Vagina (tissue), 2 donors: ENCODE measurements around the gene UBAP1. TPM values are rescaled to one million over a fixed set of nuclear protein-coding genes. Genes with fewer than 3 reads are reported as not detected.

Experiments used
- DNase-seq, 2 donors: peaks; one replicate each; pipeline ENCODE4 v3.0.0-alpha.2; 2017; ENCODE audit errors: extremely low spot score in 2 of 2
- H3K27ac ChIP-seq: fragments of 200-600 bp; sonication (generic); one replicate; pipeline ENCODE4 v1.5.1; 2019
- H3K27me3 ChIP-seq: fragments of 200-600 bp; sonication (generic); one replicate; pipeline ENCODE4 v1.5.1; 2019
- H3K36me3 ChIP-seq, 2 donors: fragments of 200-600 bp; sonication (generic); one replicate each; pipeline ENCODE4 v1.5.1; 2017 to 2019
- H3K4me1 ChIP-seq: fragments of 200-600 bp; sonication (generic); one replicate; pipeline ENCODE4 v1.5.1; 2019
- H3K4me3 ChIP-seq, 2 donors: fragments of 200-600 bp; sonication (generic); 1 replicate in 1 of 2; 2 replicates in 1 of 2; pipeline ENCODE4 v1.5.1; 2016 to 2019
- H3K9me3 ChIP-seq: fragments of 200-600 bp; sonication (generic); one replicate; pipeline ENCODE4 v1.5.1; 2019
- CTCF ChIP-seq, 3 experiments: fragments of 450-650 bp in 2 of 3; fragments of 200-600 bp in 1 of 3; sonication (generic) in 1 of 3; IDR thresholded peaks; one replicate each; pipeline ENCODE4 v1.5.1; 2017 to 2019; ENCODE audit warnings: antibody characterized with exemption in 3 of 3, mild to moderate bottlenecking in 2 of 3, moderate library complexity in 2 of 3
- POLR2A ChIP-seq, 2 donors: fragments of 450-650 bp; IDR thresholded peaks; one replicate each; pipeline ENCODE4 v1.6.1; 2017; ENCODE audit warnings: antibody characterized with exemption in 2 of 2, mild to moderate bottlenecking in 2 of 2, moderate library complexity in 2 of 2
- POLR2AphosphoS5 ChIP-seq, 2 donors: sonication (generic); formaldehyde crosslinking; IDR thresholded peaks; one replicate each; pipeline ENCODE4 v1.9.0; 2017; ENCODE audit warnings: antibody characterized with exemption in 2 of 2, mild to moderate bottlenecking in 2 of 2, low read depth in 1 of 2; ENCODE audit not compliant: insufficient read depth in 1 of 2
- intact Hi-C: fragments of 100-400 bp; cut with DNase I; formaldehyde crosslinking; loops from one replicate; pipeline ENCODE4 v1.15.1; 2023
- total RNA-seq: library from RNA; depleted of rRNA; stranded (reverse); fragments of >200 nt; gene quantifications from one replicate; pipeline ENCODE4 v1.2.3, GENCODE V29; 2016

The UBAP1 gene
- total RNA-seq, 1 donor from 2014 or later: 43.0 TPM

- Histone ChIP-seq H3K4me3 (no peak overlapping the region), H3K27ac (no peak overlapping the region), H3K36me3 (peaks cover 0 to 36% of the 10 kb centered on the region in 2 donors), H3K9me3 (no peaks in the 10 kb centered on the region), H3K27me3 (no peaks in the 10 kb centered on the region), H3K4me1 (peaks cover 48% of the 10 kb centered on the region)
- intact Hi-C loops: loop anchor here (10.0 kb wide), 2 partner anchors 77 to 127 kb away; partner anchors contain the start of genes DCAF12 and UBAP1
- no peak for DNase-seq
- TF ChIP-seq POLR2AphosphoS5 (IDR thresholded peaks at IDR 0.05; ENCODE audit: insufficient read depth in 1 of 2, low read depth in 1 of 2) (no peak), CTCF (IDR thresholded peaks at IDR 0.05) (no peak), POLR2A (IDR thresholded peaks at IDR 0.05) (no peak)
Observed at GRCh38 chr9:34252016-34252415, 73.2 kb downstream of the UBAP1 start.

- Histone ChIP-seq H3K4me1 (peaks cover 48% of the 10 kb centered on the region), H3K27me3 (no peaks in the 10 kb centered on the region), H3K27ac (peak overlapping the region; percentile 71), H3K4me3 (no peak overlapping the region), H3K9me3 (no peaks in the 10 kb centered on the region), H3K36me3 (peaks cover 0 to 36% of the 10 kb centered on the region in 2 donors)
- peak; percentile 57 to 96 (median 93) for TF ChIP-seq CTCF (IDR thresholded peaks at IDR 0.05)
- no peak for TF ChIP-seq POLR2A (IDR thresholded peaks at IDR 0.05)
- TF ChIP-seq POLR2AphosphoS5 (IDR thresholded peaks at IDR 0.05; ENCODE audit: insufficient read depth in 1 of 2, low read depth in 1 of 2): peak; percentile 12 to 66
- DNase-seq: no peak
- intact Hi-C loops: loop anchor here (10.0 kb wide), 2 partner anchors 78 to 128 kb away; partner anchors contain the start of genes DCAF12 and UBAP1
Observed at GRCh38 chr9:34252670-34253459, 74.0 kb downstream of the UBAP1 start.

- Histone ChIP-seq H3K4me1 (peaks cover 45% of the 10 kb centered on the region), H3K4me3 (no peak overlapping the region), H3K36me3 (peaks cover 0 to 30% of the 10 kb centered on the region in 2 donors), H3K27ac (peak overlapping the region; percentile 71), H3K9me3 (no peaks in the 10 kb centered on the region), H3K27me3 (no peaks in the 10 kb centered on the region)
- intact Hi-C loops: loop anchor here (10.0 kb wide), 2 partner anchors 79 to 129 kb away; partner anchors contain the start of genes DCAF12 and UBAP1
- no peak for DNase-seq
- TF ChIP-seq CTCF (IDR thresholded peaks at IDR 0.05) (peak in 1 of 3 experiments; percentile 25), POLR2AphosphoS5 (IDR thresholded peaks at IDR 0.05; ENCODE audit: insufficient read depth in 1 of 2, low read depth in 1 of 2) (no peak)
Observed at GRCh38 chr9:34253460-34253837, 74.6 kb downstream of the UBAP1 start.

- Histone ChIP-seq H3K36me3 (peaks cover 0 to 29% of the 10 kb centered on the region in 2 donors), H3K4me3 (no peak overlapping the region), H3K27me3 (no peaks in the 10 kb centered on the region), H3K4me1 (peaks cover 36% of the 10 kb centered on the region), H3K27ac (peak overlapping the region; percentile 71), H3K9me3 (no peaks in the 10 kb centered on the region)
- DNase-seq: no peak
- no peak for TF ChIP-seq POLR2AphosphoS5 (IDR thresholded peaks at IDR 0.05; ENCODE audit: insufficient read depth in 1 of 2, low read depth in 1 of 2)
- no peak for TF ChIP-seq POLR2A (IDR thresholded peaks at IDR 0.05)
- TF ChIP-seq CTCF (IDR thresholded peaks at IDR 0.05): no peak
- intact Hi-C loops: loop anchor here (10.0 kb wide), 2 partner anchors 80 to 130 kb away; partner anchors contain the start of genes DCAF12 and UBAP1
Observed at GRCh38 chr9:34254141-34254913, 75.5 kb downstream of the UBAP1 start.
